ENCODE data around the gene GALNT14.

DNA sequence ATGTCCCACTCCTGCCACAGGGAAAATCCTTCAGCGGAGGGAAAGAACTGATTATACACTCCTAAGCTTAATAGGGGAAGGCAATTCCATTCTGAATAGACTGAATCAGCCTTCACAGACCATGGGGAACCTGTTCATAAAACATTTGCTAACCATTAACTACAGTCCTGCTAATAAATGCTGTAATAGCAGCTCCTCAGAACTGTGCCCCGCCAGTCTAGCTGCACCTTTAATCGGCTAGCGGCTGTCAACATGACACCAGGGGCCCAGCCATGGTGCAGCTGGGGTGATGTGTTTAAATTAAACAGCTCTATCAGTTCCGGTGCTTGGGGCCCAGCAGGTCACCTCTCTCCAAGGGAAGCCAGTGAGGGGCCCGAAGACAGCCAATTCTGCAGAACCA lies 77.8 kb downstream of the GALNT14 start:
- TF ChIP-seq PHF8 (CRISPR knock-in tag; IDR thresholded peaks at IDR 0.05), result no peak
- TF ChIP-seq POLR2A (IDR thresholded peaks at IDR 0.05; ENCODE audit: insufficient read depth in 1 of 2, low read depth in 2 of 2, low read length in 2 of 2), result no peak
- TF ChIP-seq, protein P1, sequence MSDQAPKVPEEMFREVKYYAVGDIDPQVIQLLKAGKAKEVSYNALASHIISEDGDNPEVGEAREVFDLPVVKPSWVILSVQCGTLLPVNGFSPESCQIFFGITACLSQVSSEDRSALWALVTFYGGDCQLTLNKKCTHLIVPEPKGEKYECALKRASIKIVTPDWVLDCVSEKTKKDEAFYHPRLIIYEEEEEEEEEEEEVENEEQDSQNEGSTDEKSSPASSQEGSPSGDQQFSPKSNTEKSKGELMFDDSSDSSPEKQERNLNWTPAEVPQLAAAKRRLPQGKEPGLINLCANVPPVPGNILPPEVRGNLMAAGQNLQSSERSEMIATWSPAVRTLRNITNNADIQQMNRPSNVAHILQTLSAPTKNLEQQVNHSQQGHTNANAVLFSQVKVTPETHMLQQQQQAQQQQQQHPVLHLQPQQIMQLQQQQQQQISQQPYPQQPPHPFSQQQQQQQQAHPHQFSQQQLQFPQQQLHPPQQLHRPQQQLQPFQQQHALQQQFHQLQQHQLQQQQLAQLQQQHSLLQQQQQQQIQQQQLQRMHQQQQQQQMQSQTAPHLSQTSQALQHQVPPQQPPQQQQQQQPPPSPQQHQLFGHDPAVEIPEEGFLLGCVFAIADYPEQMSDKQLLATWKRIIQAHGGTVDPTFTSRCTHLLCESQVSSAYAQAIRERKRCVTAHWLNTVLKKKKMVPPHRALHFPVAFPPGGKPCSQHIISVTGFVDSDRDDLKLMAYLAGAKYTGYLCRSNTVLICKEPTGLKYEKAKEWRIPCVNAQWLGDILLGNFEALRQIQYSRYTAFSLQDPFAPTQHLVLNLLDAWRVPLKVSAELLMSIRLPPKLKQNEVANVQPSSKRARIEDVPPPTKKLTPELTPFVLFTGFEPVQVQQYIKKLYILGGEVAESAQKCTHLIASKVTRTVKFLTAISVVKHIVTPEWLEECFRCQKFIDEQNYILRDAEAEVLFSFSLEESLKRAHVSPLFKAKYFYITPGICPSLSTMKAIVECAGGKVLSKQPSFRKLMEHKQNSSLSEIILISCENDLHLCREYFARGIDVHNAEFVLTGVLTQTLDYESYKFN (CRISPR knock-in tag; conservative IDR thresholded peaks at IDR 0.05), result no peak
- TF ChIP-seq FOXM1 (CRISPR knock-in tag; IDR thresholded peaks at IDR 0.05), result no peak
- TF ChIP-seq RBM22 (optimal IDR thresholded peaks at IDR 0.05; ENCODE audit: low read length), result no peak
